MCF 10A (cell line): ENCODE measurements around the gene DSTN. TPM values are rescaled to one million over a fixed set of nuclear protein-coding genes. Genes with fewer than 3 reads are reported as not detected.
A peak's percentile ranks its signal among the peaks of the same experiment; 100 is the strongest.

ENCODE experiments used
- BruUV-seq: library from RNA; stranded (reverse); fragments of 400-500 nt; replicated peaks from 2 replicates; lab custom pipeline; 2021; lab: Mats Ljungman, UMichigan
- CTCF ChIA-PET: fragments of 300-600 bp; sonication (Branson Sonifier 250); formaldehyde crosslinking; extraction: SDS; loops from one replicate; lab custom pipeline; 2021; ENCODE audit warnings: antibody characterized with exemption, inconsistent platforms; lab: Yijun Ruan, JAX
- POLR2A ChIA-PET: fragments of 300-600, 350-650 bp; sonication (Branson Sonifier 250); formaldehyde crosslinking; extraction: SDS; loops from one replicate; lab custom pipeline; 2020; ENCODE audit warnings: antibody characterized with exemption, inconsistent platforms; lab: Yijun Ruan, JAX
- DNase-seq: peaks from one replicate; pipeline ENCODE4 v3.0.0-alpha.2; 2018; ENCODE audit not compliant: unreplicated experiment
- H3K27ac Mint-ChIP-seq: one replicate; pipeline ENCODE4 v1.8.0; 2022; ENCODE audit warnings: mild to moderate bottlenecking, low read depth, mixed read lengths; ENCODE audit not compliant: unreplicated experiment
- H3K27me3 Mint-ChIP-seq: one replicate; pipeline ENCODE4 v1.8.0; 2022; ENCODE audit warnings: mixed read lengths; ENCODE audit not compliant: insufficient read depth, unreplicated experiment
- H3K36me3 Mint-ChIP-seq: one replicate; pipeline ENCODE4 v1.8.0; 2022; ENCODE audit warnings: mild to moderate bottlenecking, moderate library complexity, mixed read lengths; ENCODE audit not compliant: insufficient read depth, unreplicated experiment
- H3K4me1 Mint-ChIP-seq: one replicate; pipeline ENCODE4 v1.8.0; 2022; ENCODE audit warnings: mixed read lengths; ENCODE audit not compliant: insufficient read depth, unreplicated experiment
- H3K4me3 Mint-ChIP-seq: one replicate; pipeline ENCODE4 v1.8.0; 2022; ENCODE audit warnings: mild to moderate bottlenecking, moderate library complexity, mixed read lengths; ENCODE audit not compliant: unreplicated experiment
- H3K9me3 Mint-ChIP-seq: one replicate; pipeline ENCODE4 v1.8.0; 2022; ENCODE audit warnings: mixed read lengths; ENCODE audit not compliant: unreplicated experiment
- intact Hi-C: fragments of 100-400 bp; cut with micrococcal nuclease; formaldehyde crosslinking; loops from 2 replicates; pipeline ENCODE4 v1.14.1; 2022
- total RNA-seq: library from RNA; stranded (reverse); gene quantifications from 2 replicates; pipeline ENCODE4 v1.2.3, GENCODE V29; 2022
- TF ChIP-seq, protein P1 (sequence below): fragments of 200-600 bp; IDR thresholded peaks from one replicate; pipeline ENCODE4 v1.8.0; 2022; ENCODE audit warnings: antibody characterized with exemption, mild to moderate bottlenecking; ENCODE audit not compliant: unreplicated experiment

The DSTN gene
- total RNA-seq, 1 experiment from 2014 or later: 280 TPM

DNA sequence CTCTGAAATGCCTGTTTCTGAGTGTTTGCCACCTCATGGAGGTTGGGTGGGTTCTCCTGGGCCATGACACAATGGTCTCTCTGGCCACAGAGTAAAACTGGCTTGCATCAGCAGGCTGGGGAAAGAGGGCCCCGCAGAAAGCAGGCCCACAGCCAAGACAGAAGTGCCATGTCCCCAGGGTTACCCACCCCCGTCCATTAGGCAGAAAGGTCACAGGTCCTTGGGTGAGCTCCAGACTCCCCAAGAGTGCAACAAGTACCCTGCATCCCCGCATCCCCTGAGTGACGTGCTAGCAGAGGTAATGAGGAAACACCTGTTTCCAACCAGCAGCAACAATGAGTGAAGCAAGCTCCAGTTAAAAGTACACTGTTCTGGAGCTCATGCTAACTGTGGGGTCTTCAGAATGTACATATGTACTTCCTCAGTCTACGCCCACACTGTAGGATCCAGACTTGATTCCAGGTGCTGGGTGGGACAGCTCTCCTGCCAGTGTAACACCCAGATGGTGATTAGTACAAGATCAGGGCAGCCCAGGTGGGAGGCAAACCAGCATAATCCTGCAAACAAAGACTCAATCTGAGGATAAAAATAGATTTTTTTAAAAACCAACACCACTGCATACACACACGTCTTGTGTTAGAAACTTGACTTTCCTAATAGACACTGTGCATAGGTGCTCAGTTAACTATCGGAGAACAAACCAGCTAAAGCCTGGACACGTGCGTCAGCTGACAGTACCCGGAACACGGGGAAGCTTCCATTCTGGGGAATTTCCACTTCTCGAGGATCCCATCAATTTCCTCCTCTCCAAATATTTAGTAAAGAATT, 80.6 kb downstream of the DSTN start:
- no peak for DNase-seq
- BruUV-seq: no TSS peak
- intact Hi-C loops: no loop called here
- Mint-ChIP-seq H3K36me3 (peaks cover 24% of the 10 kb centered on the region), H3K9me3 (no peaks in the 10 kb centered on the region), H3K27me3 (no peaks in the 10 kb centered on the region), H3K4me1 (no peaks in the 10 kb centered on the region), H3K4me3 (no peak overlapping the region), H3K27ac (no peak overlapping the region)
- POLR2A ChIA-PET: no interaction called here
- TF ChIP-seq, protein P1, sequence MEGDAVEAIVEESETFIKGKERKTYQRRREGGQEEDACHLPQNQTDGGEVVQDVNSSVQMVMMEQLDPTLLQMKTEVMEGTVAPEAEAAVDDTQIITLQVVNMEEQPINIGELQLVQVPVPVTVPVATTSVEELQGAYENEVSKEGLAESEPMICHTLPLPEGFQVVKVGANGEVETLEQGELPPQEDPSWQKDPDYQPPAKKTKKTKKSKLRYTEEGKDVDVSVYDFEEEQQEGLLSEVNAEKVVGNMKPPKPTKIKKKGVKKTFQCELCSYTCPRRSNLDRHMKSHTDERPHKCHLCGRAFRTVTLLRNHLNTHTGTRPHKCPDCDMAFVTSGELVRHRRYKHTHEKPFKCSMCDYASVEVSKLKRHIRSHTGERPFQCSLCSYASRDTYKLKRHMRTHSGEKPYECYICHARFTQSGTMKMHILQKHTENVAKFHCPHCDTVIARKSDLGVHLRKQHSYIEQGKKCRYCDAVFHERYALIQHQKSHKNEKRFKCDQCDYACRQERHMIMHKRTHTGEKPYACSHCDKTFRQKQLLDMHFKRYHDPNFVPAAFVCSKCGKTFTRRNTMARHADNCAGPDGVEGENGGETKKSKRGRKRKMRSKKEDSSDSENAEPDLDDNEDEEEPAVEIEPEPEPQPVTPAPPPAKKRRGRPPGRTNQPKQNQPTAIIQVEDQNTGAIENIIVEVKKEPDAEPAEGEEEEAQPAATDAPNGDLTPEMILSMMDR: no peak
- CTCF ChIA-PET: interaction anchor here (0.5 to 3.7 kb wide), 16 partner anchors 7 to 309 kb away, joined by 3 to 20 read pairs (median 4); partner anchors contain the start of gene RRBP1

- Mint-ChIP-seq H3K27ac (no peak overlapping the region), H3K9me3 (no peaks in the 10 kb centered on the region), H3K4me1 (peaks cover 4% of the 10 kb centered on the region), H3K36me3 (peaks cover 21% of the 10 kb centered on the region), H3K4me3 (no peak overlapping the region), H3K27me3 (no peaks in the 10 kb centered on the region)
- intact Hi-C loops: no loop called here
- ChIA-PET CTCF (interaction anchor here (0.6 to 3.7 kb wide), 14 partner anchors 8 to 308 kb away, joined by 3 to 18 read pairs (median 4); partner anchors contain the start of gene RRBP1), POLR2A (no interaction called here)
- no TSS peak for BruUV-seq
- TF ChIP-seq, protein P1: no peak
- peak; percentile 21 for DNase-seq
These were observed 81.4 kb downstream of the DSTN start for GRCh38 chr20:17651129-17651759.

- TF ChIP-seq, protein P1: no peak
- Mint-ChIP-seq H3K4me3 (no peak overlapping the region), H3K9me3 (no peaks in the 10 kb centered on the region), H3K36me3 (peaks cover 24% of the 10 kb centered on the region), H3K4me1 (peaks cover 10% of the 10 kb centered on the region), H3K27ac (peak overlapping the region; percentile 31), H3K27me3 (no peaks in the 10 kb centered on the region)
- intact Hi-C loops: no loop called here
- peak; percentile 24 for DNase-seq
- POLR2A ChIA-PET: interaction anchor here (0.6 kb wide), 1 partner anchor 354 kb away, joined by 3 read pairs; no protein-coding TSS in a partner anchor
- CTCF ChIA-PET: interaction anchor here (0.6 to 3.7 kb wide), 9 partner anchors 9 to 345 kb away, joined by 3 to 18 read pairs (median 3); no protein-coding TSS in a partner anchor
- no TSS peak for BruUV-seq
These were observed 82.0 kb downstream of the DSTN start for GRCh38 chr20:17651760-17652388.
